Measurements from ENCODE around the gene THG1L. TPM values are rescaled to one million over a fixed set of nuclear protein-coding genes. Genes with fewer than 3 reads are reported as not detected.

The THG1L gene
- total RNA-seq, 2 donors from 2014 or later = 14.1 to 16.9 TPM

- under 1% methylated on average over 63 of the region's 79 CpGs for WGBS
- Histone ChIP-seq H3K36me3 (no peaks in the 10 kb centered on the region), H3K27me3 (replicated peaks; ENCODE audit: insufficient read depth) (no peaks in the 10 kb centered on the region), H3K27ac (peak within 1 kb of the TSS; percentile 72), H3K4me1 (replicated peaks) (peaks cover 5% of the 10 kb centered on the region), H3K4me3 (peak within 1 kb of the TSS; percentile 61 to 78), H3K9me3 (no peaks in the 10 kb centered on the region)
- TF ChIP-seq POLR2AphosphoS5 (IDR thresholded peaks at IDR 0.05) = peak; percentile 62
- TF ChIP-seq POLR2A (IDR thresholded peaks at IDR 0.05) = peak; percentile 32
- peak; percentile 95 to 100 (median 99) for TF ChIP-seq CTCF (IDR thresholded peaks at IDR 0.05)
- intact Hi-C loops (cut with DNase I) = loop anchor here (5.0 to 10.0 kb wide), 2 partner anchors 269 to 371 kb away; no protein-coding TSS in a partner anchor
- DNase-seq (ENCODE audit: low spot score) = peak; percentile 79
Observed at GRCh38 chr5:157743163-157744050, 12.2 kb downstream of the THG1L start, which contains the start of gene LSM11. Gene LSM11, plus strand, starts transcription at chr5:157743712. Its CDS starts 39 bp downstream, at chr5:157743751.

GRCh38 chr5:157744051-157745011, 13.1 kb downstream of the THG1L start:
- 3% methylated on average over 52 of the region's 56 CpGs for whole genome bisulfite sequencing
- Histone ChIP-seq H3K9me3 (no peaks in the 10 kb centered on the region), H3K36me3 (no peaks in the 10 kb centered on the region), H3K4me3 (peak overlapping the region; percentile 61 to 78), H3K4me1 (replicated peaks) (peaks cover 5% of the 10 kb centered on the region), H3K27me3 (replicated peaks; ENCODE audit: insufficient read depth) (no peaks in the 10 kb centered on the region), H3K27ac (peak overlapping the region; percentile 72)
- no peak for TF ChIP-seq POLR2AphosphoS5 (IDR thresholded peaks at IDR 0.05)
- TF ChIP-seq POLR2A (IDR thresholded peaks at IDR 0.05) = no peak
- no peak for TF ChIP-seq CTCF (IDR thresholded peaks at IDR 0.05)
- intact Hi-C loops (cut with DNase I) = loop anchor here (5.0 to 10.0 kb wide), 2 partner anchors 270 to 372 kb away; no protein-coding TSS in a partner anchor
- DNase-seq (ENCODE audit: low spot score) = no peak

GRCh38 chr5:157745041-157745456, 13.8 kb downstream of the THG1L start:
- H3K4me3 ChIP-seq = peak overlapping the region; percentile 61 to 78
- intact Hi-C loops (cut with DNase I) = loop anchor here (10.0 kb wide), 1 partner anchor 270 kb away; no protein-coding TSS in a partner anchor
- peak overlapping the region; percentile 72 for H3K27ac ChIP-seq
- H3K4me1 ChIP-seq (replicated peaks) = peaks cover 5% of the 10 kb centered on the region
- no peak for DNase-seq (ENCODE audit: low spot score)
- no peaks in the 10 kb centered on the region for H3K9me3 ChIP-seq
- no peaks in the 10 kb centered on the region for H3K27me3 ChIP-seq (replicated peaks; ENCODE audit: insufficient read depth)
- H3K36me3 ChIP-seq = no peaks in the 10 kb centered on the region
- TF ChIP-seq POLR2AphosphoS5 (IDR thresholded peaks at IDR 0.05) = peak; percentile 43
- no peak for TF ChIP-seq POLR2A (IDR thresholded peaks at IDR 0.05)
- WGBS = 50% methylated on average over 4 of the region's 4 CpGs

- no peak for DNase-seq (ENCODE audit: low spot score)
- Histone ChIP-seq H3K27me3 (replicated peaks; ENCODE audit: insufficient read depth) (no peaks in the 10 kb centered on the region), H3K4me3 (no peak overlapping the region), H3K9me3 (no peaks in the 10 kb centered on the region), H3K4me1 (replicated peaks) (peaks cover 5% of the 10 kb centered on the region), H3K27ac (no peak overlapping the region), H3K36me3 (no peaks in the 10 kb centered on the region)
- intact Hi-C loops (cut with DNase I) = loop anchor here (10.0 kb wide), 1 partner anchor 272 kb away; no protein-coding TSS in a partner anchor
- 78% methylated on average over 6 of the region's 6 CpGs for WGBS
- TF ChIP-seq POLR2AphosphoS5 (IDR thresholded peaks at IDR 0.05) (no peak), POLR2A (IDR thresholded peaks at IDR 0.05) (no peak), CTCF (IDR thresholded peaks at IDR 0.05) (no peak)
Observed at GRCh38 chr5:157747173-157747740, 16.0 kb downstream of the THG1L start.
